ENCODE measurements around the gene SNAI1.

SNAI1 gene

DNA sequence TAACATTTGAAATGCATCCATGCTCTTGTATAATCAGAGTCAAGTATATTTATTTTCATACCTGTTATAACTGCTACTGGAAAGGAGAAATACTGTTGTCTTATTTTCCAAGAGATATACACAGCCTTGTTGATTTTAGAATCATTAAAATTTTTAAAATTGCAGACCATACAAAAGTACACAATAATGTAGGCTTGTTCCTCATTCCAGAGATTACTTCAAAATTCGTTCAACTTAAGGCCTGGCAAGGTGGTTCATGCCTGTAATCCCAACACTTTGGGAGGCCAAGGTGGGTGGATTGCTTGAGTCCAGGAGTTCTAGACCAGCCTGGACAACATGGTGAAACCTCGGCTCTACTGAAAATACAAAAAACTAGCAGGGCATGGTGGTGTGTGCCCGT lies 40.5 kb upstream of the SNAI1 start:
- no peak for DNase-seq (ENCODE audit: low spot score)
- TF ChIP-seq CTCF (IDR thresholded peaks at IDR 0.05; ENCODE audit: extremely low read depth, missing control alignments), result no peak

GRCh38 chr20:49942942-49943341 lies 39.8 kb upstream of the SNAI1 start:
- DNase-seq (ENCODE audit: low spot score), result no peak
- no peak for TF ChIP-seq CTCF (IDR thresholded peaks at IDR 0.05; ENCODE audit: extremely low read depth, missing control alignments)

DNA sequence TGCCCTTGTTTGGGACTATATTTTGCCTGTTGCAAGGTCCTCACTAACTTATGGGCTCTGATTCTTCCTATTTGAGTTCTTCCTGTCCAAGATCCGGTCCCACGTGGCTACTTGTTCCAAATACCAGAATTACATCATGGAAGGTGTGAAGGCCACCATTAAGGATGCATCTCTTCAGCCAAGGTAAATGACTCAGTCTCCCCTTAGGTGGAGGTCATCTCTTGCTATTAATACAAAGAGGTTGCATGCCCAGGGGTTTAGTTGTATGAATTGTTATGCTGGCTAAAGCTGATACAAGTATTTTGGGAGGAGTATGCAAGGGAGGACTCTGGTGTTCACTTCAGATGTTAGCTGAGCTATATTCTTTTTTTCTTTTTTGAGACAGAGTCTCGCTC lies 37.5 kb upstream of the SNAI1 start:
- DNase-seq (ENCODE audit: low spot score), result no peak
- no peak for TF ChIP-seq CTCF (IDR thresholded peaks at IDR 0.05; ENCODE audit: extremely low read depth, missing control alignments)

- no peak for TF ChIP-seq CTCF (IDR thresholded peaks at IDR 0.05; ENCODE audit: extremely low read depth, missing control alignments)
- DNase-seq (ENCODE audit: low spot score), result no peak
Observed at GRCh38 chr20:49945701-49946477, 36.9 kb upstream of the SNAI1 start.

GRCh38 chr20:49948178-49948577 lies 34.6 kb upstream of the SNAI1 start:
- TF ChIP-seq CTCF (IDR thresholded peaks at IDR 0.05; ENCODE audit: extremely low read depth, missing control alignments), result no peak
- no peak for DNase-seq (ENCODE audit: low spot score)

- no peak for DNase-seq (ENCODE audit: low spot score)
- no peak for TF ChIP-seq CTCF (IDR thresholded peaks at IDR 0.05; ENCODE audit: extremely low read depth, missing control alignments)
Observed at GRCh38 chr20:49948809-49949507, 33.8 kb upstream of the SNAI1 start.

- TF ChIP-seq CTCF (IDR thresholded peaks at IDR 0.05; ENCODE audit: extremely low read depth, missing control alignments), result no peak
- DNase-seq (ENCODE audit: low spot score), result no peak
Observed at GRCh38 chr20:49951151-49951550, 31.6 kb upstream of the SNAI1 start.
